Psoas muscle (tissue), 8 donors: ENCODE data around the gene PI4KB. TPM values are rescaled to one million over a fixed set of nuclear protein-coding genes. Genes with fewer than 3 reads are reported as not detected.

Experiments
- ATAC-seq, 4 donors: fragments of 200-7000 bp; cut with Tn5 transposase; one replicate each; pipeline ENCODE4 v1.9.1; 2020; ENCODE audit warnings: moderate library complexity in 3 of 4, mild to moderate bottlenecking in 2 of 4
- DNase-seq, 2 donors: peaks; one replicate each; pipeline ENCODE4 v3.0.0-alpha.2; 2020
- H3K27ac ChIP-seq: fragments of 200-600 bp; one replicate; pipeline ENCODE4 v1.8.0; 2022
- H3K27me3 ChIP-seq, 3 donors: fragments of 200-600 bp in 1 of 3; one replicate each; pipeline versions ENCODE4 v1.6.1 to v1.8.0; 2013 to 2022; ENCODE audit warnings: low read length in 2 of 3, mild to moderate bottlenecking in 2 of 3, moderate library complexity in 1 of 3; ENCODE audit not compliant: insufficient read depth in 3 of 3
- H3K36me3 ChIP-seq, 2 donors: fragments of 200-600 bp in 1 of 2; one replicate each; pipeline versions ENCODE4 v1.6.1 to v1.8.0; 2013 to 2022; ENCODE audit warnings: low read depth in 1 of 2, mild to moderate bottlenecking in 1 of 2, moderate library complexity in 1 of 2; ENCODE audit not compliant: insufficient read depth in 1 of 2
- H3K4me1 ChIP-seq: fragments of 200-600 bp; one replicate; pipeline ENCODE4 v1.8.0; 2022
- H3K4me3 ChIP-seq: fragments of 200-600 bp; one replicate; pipeline ENCODE4 v1.8.0; 2022; ENCODE audit warnings: mild to moderate bottlenecking
- H3K9me3 ChIP-seq: fragments of 200-600 bp; one replicate; pipeline ENCODE4 v1.8.0; 2022
- WGBS, 3 donors: extraction: QIAGEN DNeasy Blood & Tissue Kit; methylation state at CpG; one replicate each; pipeline versions ENCODE4 v1.1.6 to v1.1.7; 2013; 5-methylcytosine and 5-hydroxymethylcytosine counted together
- intact Hi-C, 2 donors: fragments of 100-400 bp; cut with DNase I; formaldehyde crosslinking; loops; one replicate each; pipeline versions ENCODE4 v1.11.0 to v1.14.2; 2022
- polyA plus RNA-seq, 3 donors: library from polyadenylated mRNA; stranded (reverse); fragments of 200-250 nt; gene quantifications; one replicate each; pipeline ENCODE4 v1.2.3, GENCODE V29; 2013
- total RNA-seq, 4 donors: library from RNA; stranded (reverse); fragmentation: NEBNext Ultra II Directional in 2 of 4; extraction: Animal tissue kit (Norgen Biotek cat#: 25700) in 2 of 4; gene quantifications; one replicate each; pipeline versions ENCODE4 v1.2.1 to v1.2.4, GENCODE V29; 2021 to 2023
- TF ChIP-seq, protein P1 (sequence below): fragments of 200-600 bp; IDR thresholded peaks from one replicate; pipeline ENCODE4 v1.8.0; 2022; ENCODE audit warnings: antibody characterized with exemption
- donor health status: healthy with polysubstance abuse.
- donor health status: DM: no; HTN: no; CAD: no; lungs with moderate emphysema.
- donor health status: Bipolar disorder and iron deficiency.
- donor health status: healthy.
- donor health status: DM: yes; HTN: yes; CAD: no.
- donor health status: DM: no; HTN: no; CAD: no.
- donor health status: DM: no; HTN: no; CAD: no.
- donor health status: DM: yes; HTN: yes; CAD: no.

Gene PI4KB
- total and polyA plus RNA-seq, 7 donors = 42.6 to 96.4 (median 66.3) TPM

DNA sequence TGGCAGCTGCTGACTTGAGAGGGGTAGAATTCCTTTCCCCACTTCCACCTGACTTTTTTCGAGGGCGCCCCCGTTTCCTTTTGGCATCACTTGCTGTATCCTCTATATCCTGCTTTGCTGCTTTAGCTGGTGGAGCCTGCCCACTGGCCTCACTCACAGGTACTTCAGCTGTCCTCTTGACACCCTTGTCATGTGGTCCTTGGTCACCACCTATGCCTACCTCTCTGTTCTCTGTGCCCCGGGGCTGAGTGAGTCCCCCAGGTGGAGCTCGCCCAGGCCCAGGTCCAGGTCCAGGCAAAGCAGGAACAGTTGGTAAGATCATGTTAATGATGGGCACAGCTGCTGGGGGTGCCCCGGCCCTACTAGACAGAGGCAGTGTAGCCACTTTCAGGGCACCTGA lies 15.4 kb upstream of the PI4KB start:
- H3K27ac ChIP-seq = no peak overlapping the region
- intact Hi-C loops = loop anchor here in 1 of 2 donors (10.0 kb wide), 1 partner anchor 52 kb away; the partner anchor contains the start of gene PSMB4
- ATAC-seq = no peak
- no peaks in the 10 kb centered on the region for H3K27me3 ChIP-seq
- TF ChIP-seq, protein P1, sequence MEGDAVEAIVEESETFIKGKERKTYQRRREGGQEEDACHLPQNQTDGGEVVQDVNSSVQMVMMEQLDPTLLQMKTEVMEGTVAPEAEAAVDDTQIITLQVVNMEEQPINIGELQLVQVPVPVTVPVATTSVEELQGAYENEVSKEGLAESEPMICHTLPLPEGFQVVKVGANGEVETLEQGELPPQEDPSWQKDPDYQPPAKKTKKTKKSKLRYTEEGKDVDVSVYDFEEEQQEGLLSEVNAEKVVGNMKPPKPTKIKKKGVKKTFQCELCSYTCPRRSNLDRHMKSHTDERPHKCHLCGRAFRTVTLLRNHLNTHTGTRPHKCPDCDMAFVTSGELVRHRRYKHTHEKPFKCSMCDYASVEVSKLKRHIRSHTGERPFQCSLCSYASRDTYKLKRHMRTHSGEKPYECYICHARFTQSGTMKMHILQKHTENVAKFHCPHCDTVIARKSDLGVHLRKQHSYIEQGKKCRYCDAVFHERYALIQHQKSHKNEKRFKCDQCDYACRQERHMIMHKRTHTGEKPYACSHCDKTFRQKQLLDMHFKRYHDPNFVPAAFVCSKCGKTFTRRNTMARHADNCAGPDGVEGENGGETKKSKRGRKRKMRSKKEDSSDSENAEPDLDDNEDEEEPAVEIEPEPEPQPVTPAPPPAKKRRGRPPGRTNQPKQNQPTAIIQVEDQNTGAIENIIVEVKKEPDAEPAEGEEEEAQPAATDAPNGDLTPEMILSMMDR = no peak
- 76 to 81% (median 78%) methylated on average over 6 of the region's 6 CpGs for WGBS, 3 donors
- peaks cover 0 to 48% of the 10 kb centered on the region in 2 donors for H3K36me3 ChIP-seq
- peaks cover 10% of the 10 kb centered on the region for H3K4me1 ChIP-seq
- no peaks in the 10 kb centered on the region for H3K9me3 ChIP-seq
- no peak for DNase-seq
- no peak overlapping the region for H3K4me3 ChIP-seq

DNA sequence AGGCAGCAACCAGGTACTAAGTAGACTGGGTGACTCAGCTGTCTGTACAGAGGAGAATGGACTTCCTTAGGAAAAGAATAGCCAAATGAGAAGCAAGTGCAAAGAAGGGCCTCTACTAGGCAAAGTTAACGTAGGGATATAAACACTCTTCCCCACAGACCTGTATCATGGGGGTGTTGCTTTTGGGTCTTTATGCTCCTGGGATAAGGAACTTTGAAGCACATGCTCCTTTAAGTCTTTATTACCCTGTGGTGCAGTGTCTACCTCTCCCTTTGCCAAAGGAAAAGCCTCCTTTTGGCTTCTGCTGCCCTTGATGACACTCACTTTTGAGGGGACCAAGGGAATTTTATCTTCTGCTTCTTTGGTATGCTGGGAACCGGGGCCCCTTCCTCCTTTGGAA lies 14.8 kb upstream of the PI4KB start:
- H3K27me3 ChIP-seq = no peaks in the 10 kb centered on the region
- H3K4me1 ChIP-seq = peaks cover 9% of the 10 kb centered on the region
- H3K9me3 ChIP-seq = no peaks in the 10 kb centered on the region
- intact Hi-C loops = loop anchor here in 1 of 2 donors (10.0 kb wide), 1 partner anchor 53 kb away; the partner anchor contains the start of gene PSMB4
- H3K4me3 ChIP-seq = no peak overlapping the region
- WGBS, 3 donors = 89 to 94% (median 90%) methylated on average over 2 of the region's 2 CpGs
- H3K27ac ChIP-seq = no peak overlapping the region
- H3K36me3 ChIP-seq = peaks cover 0 to 48% of the 10 kb centered on the region in 2 donors
- TF ChIP-seq, protein P1 = no peak
- no peak for ATAC-seq
- no peak for DNase-seq

DNA sequence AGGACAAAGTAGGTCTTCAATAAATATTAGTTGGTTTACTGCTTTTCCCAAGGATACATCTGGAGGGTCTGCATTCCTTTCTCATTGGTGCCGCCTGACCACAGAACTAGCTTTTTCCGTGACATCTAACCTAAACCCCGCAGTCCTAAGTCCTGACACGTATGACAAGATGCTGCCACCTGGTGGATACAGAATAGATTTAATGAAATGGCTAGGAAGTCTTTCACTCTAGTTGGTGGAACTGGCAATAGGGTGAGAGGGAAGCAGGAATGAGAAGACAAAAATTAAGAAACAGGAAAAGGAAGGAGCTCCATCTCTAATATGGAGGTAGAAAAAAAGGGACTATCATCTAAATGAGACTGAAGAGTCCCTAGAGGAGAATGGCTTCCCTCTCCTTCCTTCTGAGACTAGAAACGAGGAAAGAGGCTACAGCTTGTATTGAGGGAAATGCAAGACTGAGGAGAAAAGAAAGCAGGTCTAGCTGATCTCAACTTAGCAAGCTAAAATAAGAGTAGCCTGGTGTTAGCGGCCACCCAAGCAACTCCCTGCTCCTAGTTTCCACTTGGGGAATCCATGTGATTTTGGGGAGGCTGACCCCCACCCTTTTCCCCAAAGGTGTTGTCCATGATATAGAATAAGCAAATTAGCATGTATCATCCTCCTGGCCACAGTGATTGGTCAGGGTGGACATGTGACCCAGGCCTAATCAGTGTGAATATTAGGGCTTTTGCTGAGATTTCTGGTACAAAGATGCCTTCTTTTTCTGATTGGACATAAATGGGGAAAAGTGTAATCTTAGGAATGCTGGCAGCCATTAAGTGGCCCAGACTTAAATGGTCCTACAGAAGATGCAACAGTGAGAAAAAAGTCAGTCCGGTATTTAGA lies 13.9 kb upstream of the PI4KB start:
- 29 to 36% (median 34%) methylated on average over 7 of the region's 7 CpGs for WGBS, 3 donors
- ATAC-seq (peak; percentile 83 to 93 (median 84)), DNase-seq (no peak)
- Histone ChIP-seq H3K27ac (peak overlapping the region; percentile 19), H3K4me1 (peaks cover 4% of the 10 kb centered on the region), H3K4me3 (no peak overlapping the region), H3K27me3 (no peaks in the 10 kb centered on the region), H3K9me3 (no peaks in the 10 kb centered on the region), H3K36me3 (peaks cover 0 to 47% of the 10 kb centered on the region in 2 donors)
- intact Hi-C loops = loop anchor here (1.0 to 10.0 kb wide), 2 partner anchors 40 to 54 kb away; partner anchors contain the start of gene PSMB4 (in 1 of the 2)
- TF ChIP-seq, protein P1 = peak; percentile 75

DNA sequence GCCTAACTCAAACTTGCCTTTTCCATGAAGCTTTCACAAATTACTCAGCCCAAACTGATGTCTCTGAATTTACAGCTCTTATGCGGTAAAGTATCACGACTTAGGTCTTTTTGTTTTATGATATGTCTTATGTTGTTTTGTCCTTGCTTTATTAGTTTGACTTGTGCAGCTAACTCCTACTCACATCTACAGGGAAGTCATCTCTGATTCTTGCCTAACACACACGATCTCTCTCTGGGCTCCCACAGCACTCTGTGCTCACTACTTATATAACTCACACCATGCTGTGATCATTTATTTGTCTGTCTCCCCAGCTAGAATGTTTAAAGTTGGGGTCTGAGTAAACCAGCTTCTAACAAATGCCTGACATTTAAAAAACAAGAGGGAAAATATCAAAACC lies 9.3 kb upstream of the PI4KB start:
- peaks cover 0 to 2% of the 10 kb centered on the region in 2 donors for H3K36me3 ChIP-seq
- WGBS, 3 donors = 90 to 95% (median 91%) methylated on average over 3 of the region's 3 CpGs
- no peaks in the 10 kb centered on the region for H3K27me3 ChIP-seq
- H3K9me3 ChIP-seq = no peaks in the 10 kb centered on the region
- no peak overlapping the region for H3K27ac ChIP-seq
- no peak overlapping the region for H3K4me3 ChIP-seq
- intact Hi-C loops = no loop called here
- no peaks in the 10 kb centered on the region for H3K4me1 ChIP-seq
- DNase-seq (no peak), ATAC-seq (no peak)
- TF ChIP-seq, protein P1 = no peak
